ENCODE results near the gene NDUFV2. TPM values are rescaled to one million over a fixed set of nuclear protein-coding genes. Genes with fewer than 3 reads are reported as not detected.
"Not testable (repeated sequence)": the region's sequence is repeated elsewhere in the genome, so short reads cannot be mapped to it uniquely, and the experiment has no call there.

Gene NDUFV2
- total RNA-seq, 1 donor from 2014 or later, result 224 TPM

- intact Hi-C loops (cut with micrococcal nuclease), result loop anchor here (1.0 to 2.0 kb wide), 7 partner anchors 7 to 451 kb away; partner anchors contain the start of genes ANKRD12 and MTCL1
Observed at GRCh38 chr18:9147440-9148202, 45.1 kb downstream of the NDUFV2 start.

GRCh38 chr18:9148203-9148552, 45.7 kb downstream of the NDUFV2 start:
- intact Hi-C loops (cut with micrococcal nuclease), result loop anchor here (1.0 to 2.0 kb wide), 6 partner anchors 8 to 451 kb away; partner anchors contain the start of gene ANKRD12

- intact Hi-C loops (cut with micrococcal nuclease), result no loop called here
Observed at GRCh38 chr18:9150121-9150520, 47.6 kb downstream of the NDUFV2 start.

GRCh38 chr18:9153256-9153655, 50.8 kb downstream of the NDUFV2 start:
- intact Hi-C loops (cut with micrococcal nuclease), result no loop called here

- intact Hi-C loops (cut with micrococcal nuclease), result no loop called here
Observed at GRCh38 chr18:9156604-9157249, 54.2 kb downstream of the NDUFV2 start.

GRCh38 chr18:9157806-9158205, 55.3 kb downstream of the NDUFV2 start:
- intact Hi-C loops (cut with micrococcal nuclease), result no loop called here

GRCh38 chr18:9160014-9160413, 57.5 kb downstream of the NDUFV2 start:
- intact Hi-C loops (cut with micrococcal nuclease), result no loop called here

GRCh38 chr18:9162663-9163062, 60.2 kb downstream of the NDUFV2 start:
- intact Hi-C loops (cut with micrococcal nuclease), result not testable (repeated sequence)

- intact Hi-C loops (cut with micrococcal nuclease), result not testable (repeated sequence)
Observed at GRCh38 chr18:9164149-9164548, 61.6 kb downstream of the NDUFV2 start.

- intact Hi-C loops (cut with micrococcal nuclease), result not testable (repeated sequence)
Observed at GRCh38 chr18:9165883-9166282, 63.4 kb downstream of the NDUFV2 start.

GRCh38 chr18:9169515-9169914, 67.0 kb downstream of the NDUFV2 start:
- intact Hi-C loops (cut with micrococcal nuclease), result not testable (repeated sequence)

- intact Hi-C loops (cut with micrococcal nuclease), result not testable (repeated sequence)
Observed at GRCh38 chr18:9171919-9172318, 69.4 kb downstream of the NDUFV2 start.

- intact Hi-C loops (cut with micrococcal nuclease), result no loop called here
Observed at GRCh38 chr18:9172506-9173127, 70.1 kb downstream of the NDUFV2 start.

- intact Hi-C loops (cut with micrococcal nuclease), result no loop called here
Observed at GRCh38 chr18:9173770-9174233, 71.3 kb downstream of the NDUFV2 start.

- intact Hi-C loops (cut with micrococcal nuclease), result no loop called here
Observed at GRCh38 chr18:9174302-9174701, 71.8 kb downstream of the NDUFV2 start.

GRCh38 chr18:9175115-9175514, 72.6 kb downstream of the NDUFV2 start:
- intact Hi-C loops (cut with micrococcal nuclease), result no loop called here

- intact Hi-C loops (cut with micrococcal nuclease), result no loop called here
Observed at GRCh38 chr18:9177031-9177430, 74.5 kb downstream of the NDUFV2 start.

GRCh38 chr18:9177466-9177865, 75.0 kb downstream of the NDUFV2 start:
- intact Hi-C loops (cut with micrococcal nuclease), result no loop called here

GRCh38 chr18:9178557-9178956, 76.1 kb downstream of the NDUFV2 start:
- intact Hi-C loops (cut with micrococcal nuclease), result no loop called here

- intact Hi-C loops (cut with micrococcal nuclease), result loop anchor here (10.0 kb wide), 1 partner anchor 154 kb away; the partner anchor contains the start of gene TWSG1
Observed at GRCh38 chr18:9181275-9181674, 78.8 kb downstream of the NDUFV2 start.

- intact Hi-C loops (cut with micrococcal nuclease), result loop anchor here (10.0 kb wide), 1 partner anchor 152 kb away; the partner anchor contains the start of gene TWSG1
Observed at GRCh38 chr18:9182852-9183399, 80.4 kb downstream of the NDUFV2 start.

All from T-helper 1 cell treated with Interleukin-12 subunit alpha and Interleukin-12 subunit beta and Interleukin-4 antibody, amounts not matched to agents 30 ng/mL and 1 ng/mL, for 36 hours (primary cell).